ENCODE data around the gene GUSB.

- TF ChIP-seq CTCF (conservative IDR thresholded peaks at IDR 0.05 in 1 of 2, IDR thresholded peaks at IDR 0.05 in 1 of 2; ENCODE audit: low read depth in 1 of 2, low read length in 2 of 2) (no peak), EZH2 (IDR thresholded peaks at IDR 0.05; ENCODE audit: low read length, missing control alignments) (no peak)
Measured at GRCh38 chr7:65927489-65928448, 54.2 kb downstream of the GUSB start.
